Measurements from ENCODE around the gene DHDDS.
A peak's percentile ranks its signal among the peaks of the same experiment; 100 is the strongest.
"Not testable (repeated sequence)": the region's sequence is repeated elsewhere in the genome, so short reads cannot be mapped to it uniquely, and the experiment has no call there.

The DHDDS gene

DNA sequence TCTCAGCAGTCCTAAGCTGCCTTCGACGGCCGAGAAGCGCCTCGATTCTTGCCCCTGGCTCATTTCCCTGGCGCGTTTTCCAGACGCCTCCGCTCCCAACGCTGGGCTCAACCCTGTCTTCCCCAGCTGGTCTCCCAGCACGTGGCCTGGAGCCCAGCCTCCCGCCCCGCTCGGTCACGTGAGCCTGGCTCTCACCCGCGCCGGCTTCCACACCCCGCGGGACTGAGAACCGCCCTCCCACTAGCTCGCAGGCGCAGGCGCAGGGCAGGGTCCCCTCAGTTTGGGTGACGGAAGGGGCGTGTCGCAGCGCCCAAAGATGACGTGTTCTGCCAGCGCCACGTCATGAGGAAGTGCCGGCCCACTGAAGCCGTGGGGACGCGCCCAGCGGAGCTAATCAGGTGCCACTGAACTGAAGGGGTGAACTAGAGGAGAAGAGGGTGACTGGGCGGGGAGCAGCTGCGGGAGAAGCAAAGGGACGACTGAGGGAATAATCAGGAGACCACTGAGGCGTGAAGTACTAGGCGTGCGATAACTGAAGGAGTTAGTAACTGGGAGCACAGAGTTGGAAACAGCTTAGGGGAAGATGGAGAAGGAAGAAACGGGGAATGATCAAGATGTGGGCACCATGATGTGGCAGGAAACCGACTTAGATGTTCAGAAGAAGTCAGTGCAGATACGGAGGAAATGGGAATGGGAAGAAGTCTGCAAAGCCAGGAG, at the start of gene DHDDS:
Gene DHDDS, plus strand, starts transcription at position 343 of the 717 bp plus-strand sequence. CDS start 625 bp downstream, outside the sequence.
- peak; percentile 73 for DNase-seq

DNA sequence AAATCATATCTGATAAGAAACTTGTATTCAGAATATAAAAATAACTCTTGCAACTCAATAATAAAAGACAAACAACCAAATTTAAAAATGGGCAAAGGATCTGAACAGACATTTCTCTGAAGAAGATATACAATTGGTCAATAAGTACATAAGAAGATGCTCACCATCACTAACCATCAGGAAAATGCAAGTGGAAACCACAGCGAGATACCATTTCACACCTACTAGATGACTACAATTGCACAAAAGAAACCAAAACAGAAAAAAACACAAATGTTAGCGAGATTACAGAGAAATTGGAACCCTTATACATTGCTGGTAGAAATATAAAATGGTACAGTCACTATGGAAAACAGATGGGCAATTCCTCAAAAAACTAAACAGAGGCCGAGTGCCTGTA, 48.0 kb upstream of the DHDDS start:
- no peak for DNase-seq

DNA sequence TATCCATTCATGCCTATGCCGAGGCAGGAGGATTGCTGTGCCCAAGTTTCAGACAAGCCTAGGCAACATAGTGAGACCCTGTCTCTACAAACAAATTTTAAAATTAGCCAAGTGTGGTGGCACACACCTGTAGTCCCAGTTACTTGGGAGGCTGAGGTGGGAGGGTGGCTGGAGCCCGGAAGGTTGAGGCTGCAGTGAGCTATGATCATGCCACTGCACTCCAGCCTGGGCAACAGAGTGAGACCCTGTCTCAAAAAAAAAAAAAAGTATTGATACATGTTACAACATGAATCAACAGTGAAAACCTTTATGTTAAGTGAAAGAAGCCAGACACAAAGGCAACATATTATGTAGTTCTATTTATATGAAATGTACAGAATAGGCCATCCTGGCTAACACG, 47.1 kb upstream of the DHDDS start:
- DNase-seq: not testable (repeated sequence)

DNA sequence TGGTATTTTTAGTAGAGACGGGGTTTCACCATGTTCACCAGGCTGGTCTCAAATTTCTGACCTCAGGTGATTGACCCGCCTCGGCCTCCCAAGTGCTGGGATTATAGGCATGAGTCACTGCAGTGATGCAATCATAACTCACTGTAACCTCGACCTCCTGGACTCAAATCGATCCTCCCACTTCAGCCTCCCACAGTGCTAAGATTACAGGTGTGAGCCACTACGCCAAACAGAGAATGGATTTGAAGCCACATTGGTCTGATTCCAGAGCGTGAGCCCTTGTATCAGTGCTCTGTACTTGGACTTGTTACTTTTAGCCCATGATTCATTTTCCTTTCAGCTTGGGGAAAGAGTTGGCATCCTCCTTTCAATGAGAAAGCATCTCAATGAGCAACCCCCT, 44.7 kb upstream of the DHDDS start:
- no peak for DNase-seq

DNA sequence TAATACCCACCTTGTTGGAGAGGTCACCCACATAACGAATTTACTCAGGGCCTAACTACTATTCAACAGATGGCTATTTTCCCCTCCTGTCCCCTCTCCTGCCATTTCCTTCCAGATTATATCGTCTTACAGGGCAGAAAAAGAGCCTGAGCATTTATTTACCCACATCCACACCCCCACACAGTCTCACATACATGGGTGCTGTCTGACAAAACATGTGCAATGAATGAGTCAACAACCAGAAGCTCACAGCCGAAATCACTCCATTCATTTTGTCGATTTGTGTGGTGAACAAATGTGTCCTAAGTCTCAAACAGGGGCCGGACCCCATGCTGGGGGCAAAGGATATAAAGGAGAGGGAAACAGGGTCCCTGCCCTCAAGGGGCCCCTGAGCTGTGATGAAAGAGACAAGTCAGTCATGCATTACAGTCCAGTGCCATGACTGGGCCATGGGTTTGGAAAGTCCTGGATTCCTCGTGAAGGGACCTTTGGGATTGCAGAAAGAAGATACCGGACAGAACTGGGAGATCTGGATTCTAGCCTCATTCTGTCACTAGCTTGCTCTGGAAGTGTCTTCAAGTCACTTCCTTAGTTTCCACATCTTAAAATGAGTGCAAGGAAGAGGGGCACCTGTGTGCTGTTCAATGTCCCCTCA, 43.2 kb upstream of the DHDDS start:
- no peak for DNase-seq

DNA sequence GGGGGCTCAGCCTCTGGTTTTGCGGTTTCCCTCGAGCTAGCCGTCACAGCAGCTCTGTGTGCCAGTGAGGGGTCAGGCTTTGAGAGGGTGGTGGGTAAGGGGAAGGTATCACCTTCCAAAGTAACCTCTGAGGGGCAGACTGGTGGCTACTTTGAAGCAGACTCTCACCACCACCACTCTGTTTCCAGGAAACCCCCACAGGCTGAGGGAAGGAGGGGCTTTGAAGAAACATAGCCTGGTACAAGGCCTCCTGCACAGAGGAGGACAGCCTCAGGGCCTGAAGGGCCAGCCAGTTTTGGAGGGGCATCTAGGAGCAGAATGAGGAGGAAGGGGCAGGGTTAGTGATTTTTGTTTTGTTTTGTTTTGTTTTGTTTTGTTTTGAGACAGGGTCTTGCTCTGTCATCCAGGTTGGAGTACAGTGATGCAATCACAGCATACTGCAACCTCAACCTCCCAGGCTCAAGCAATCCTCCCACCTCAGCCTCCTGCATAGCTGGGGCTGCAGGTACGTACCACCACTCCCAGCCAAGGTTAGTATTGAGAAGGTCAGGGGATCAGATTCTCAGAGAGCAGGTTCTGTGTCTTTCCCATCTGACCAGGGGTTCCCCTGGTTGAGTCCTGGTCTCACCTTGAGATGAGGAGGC, 42.4 kb upstream of the DHDDS start:
- DNase-seq: no peak

GRCh38 chr1:26391450-26391849, 40.7 kb upstream of the DHDDS start:
- no peak for DNase-seq

- no peak for DNase-seq
Measured at GRCh38 chr1:26395754-26396153, 36.4 kb upstream of the DHDDS start.

GRCh38 chr1:26399034-26399433, 33.1 kb upstream of the DHDDS start:
- no peak for DNase-seq

- no peak for DNase-seq
Measured at GRCh38 chr1:26401891-26402290, 30.2 kb upstream of the DHDDS start.

GRCh38 chr1:26403656-26404055, 28.5 kb upstream of the DHDDS start:
- no peak for DNase-seq

GRCh38 chr1:26404641-26405040, 27.5 kb upstream of the DHDDS start:
- DNase-seq: no peak

DNA sequence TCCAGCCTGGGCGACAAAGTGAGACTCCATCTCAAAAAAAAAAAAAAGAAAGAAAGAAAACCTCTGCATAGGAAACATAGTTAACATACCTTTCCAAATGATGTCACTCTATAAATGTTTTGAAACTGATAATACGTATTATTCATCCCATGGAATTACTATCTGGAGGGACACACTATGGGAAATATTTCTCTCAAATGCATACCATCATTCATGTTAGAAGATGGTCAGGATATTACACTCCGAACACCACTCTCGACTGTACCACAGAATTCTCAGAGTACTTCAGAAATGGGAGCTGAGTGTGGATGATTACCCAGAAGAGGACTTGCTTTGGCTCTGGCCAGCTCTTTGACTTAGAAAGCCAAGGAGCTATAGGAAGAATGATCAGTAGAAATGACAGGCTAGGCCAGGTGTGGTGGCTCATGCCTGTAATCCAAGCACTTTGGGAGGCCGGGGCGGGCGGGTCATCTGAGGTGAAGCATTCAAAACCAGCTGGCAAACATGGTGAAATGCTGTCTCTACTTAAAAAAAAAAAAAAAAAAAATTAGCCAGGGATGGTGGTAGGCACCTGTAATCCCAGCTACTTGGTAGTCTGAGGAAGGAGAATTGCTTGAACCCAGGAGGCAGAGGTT, 26.7 kb upstream of the DHDDS start:
- DNase-seq: no peak

- no peak for DNase-seq
Measured at GRCh38 chr1:26408604-26409003, 23.5 kb upstream of the DHDDS start.

- DNase-seq: no peak
Measured at GRCh38 chr1:26409191-26409807, 22.8 kb upstream of the DHDDS start.

GRCh38 chr1:26410706-26411623, 21.2 kb upstream of the DHDDS start, which contains the start of gene LIN28A:
Gene LIN28A, plus strand, starts transcription at chr1:26410817. Its CDS starts 75 bp downstream, at chr1:26410892.
- no peak for DNase-seq

DNA sequence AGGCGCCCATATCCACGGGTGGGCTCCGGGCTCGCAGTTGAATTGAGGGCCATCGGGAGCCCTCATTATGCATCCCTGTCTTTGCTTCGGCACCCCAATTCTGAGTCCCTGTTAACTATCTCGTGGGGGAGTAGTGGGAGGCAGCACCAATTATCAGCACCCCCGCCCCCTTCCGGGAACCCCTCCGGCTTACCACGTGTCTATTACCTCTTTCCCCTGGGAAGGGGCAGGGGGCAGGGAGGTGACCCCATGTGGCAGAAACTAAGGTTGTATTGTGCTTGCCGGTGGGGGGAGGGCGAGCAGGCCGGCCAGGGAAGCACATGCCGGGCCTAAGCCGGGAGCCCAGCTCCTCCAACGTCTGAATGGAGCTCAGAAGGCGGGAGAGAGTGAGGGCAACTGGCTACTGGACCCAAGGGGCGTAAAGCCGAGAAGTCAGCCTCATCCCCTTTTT, 20.5 kb upstream of the DHDDS start:
- DNase-seq: no peak

DNA sequence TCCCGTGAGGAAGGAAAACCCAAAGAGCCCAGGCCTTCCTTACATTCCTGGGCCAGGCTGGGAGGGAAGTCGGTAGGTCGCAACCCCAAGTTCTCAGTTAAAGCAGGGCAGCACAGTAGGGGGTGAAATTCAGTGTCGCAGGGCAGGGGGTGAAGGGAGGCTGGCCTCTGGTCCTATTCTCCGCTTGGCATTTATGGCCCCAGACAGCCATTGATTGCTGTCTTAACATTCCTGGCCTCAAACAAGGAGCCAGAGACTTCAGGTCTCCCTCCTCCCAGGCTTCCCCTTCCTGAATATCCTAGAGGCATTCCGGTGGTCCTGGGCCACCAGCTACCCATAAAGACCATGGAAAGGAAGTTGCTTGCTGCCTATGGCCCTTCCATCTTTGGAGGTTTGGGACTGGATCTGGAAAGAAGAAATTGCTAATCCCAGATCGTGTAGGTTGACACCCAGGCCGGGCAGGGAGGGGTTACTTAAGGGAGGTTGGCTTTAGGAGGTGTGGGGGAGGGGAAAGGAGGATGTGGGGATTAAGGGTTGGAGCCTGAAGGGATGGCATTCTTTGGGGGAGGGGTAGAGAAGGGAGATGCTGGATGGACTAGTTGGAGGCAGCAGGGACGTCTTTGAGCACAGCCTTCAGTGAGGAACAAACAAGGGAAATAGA, 19.8 kb upstream of the DHDDS start:
- DNase-seq: no peak

DNA sequence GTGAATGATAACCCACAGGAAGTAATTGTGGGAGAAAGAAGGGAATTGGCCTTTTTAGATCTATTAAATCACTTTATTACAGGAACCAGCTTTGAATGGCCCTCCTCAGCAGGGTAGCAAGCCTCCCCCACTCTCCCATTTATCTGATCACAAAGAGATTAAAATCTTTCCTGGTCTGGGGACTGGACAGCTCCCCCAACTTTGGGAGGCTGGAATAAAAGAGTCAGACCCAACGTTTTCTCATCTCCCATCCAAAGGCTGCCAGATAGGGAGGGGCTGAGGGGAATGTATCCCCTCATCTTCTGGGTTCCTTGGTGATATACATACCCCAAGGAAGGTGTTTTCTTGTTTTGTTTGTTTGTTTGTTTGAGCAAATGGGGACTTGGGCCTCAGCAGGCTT, 19.1 kb upstream of the DHDDS start:
- no peak for DNase-seq

- no peak for DNase-seq
Measured at GRCh38 chr1:26417111-26417759, 14.9 kb upstream of the DHDDS start.

DNA sequence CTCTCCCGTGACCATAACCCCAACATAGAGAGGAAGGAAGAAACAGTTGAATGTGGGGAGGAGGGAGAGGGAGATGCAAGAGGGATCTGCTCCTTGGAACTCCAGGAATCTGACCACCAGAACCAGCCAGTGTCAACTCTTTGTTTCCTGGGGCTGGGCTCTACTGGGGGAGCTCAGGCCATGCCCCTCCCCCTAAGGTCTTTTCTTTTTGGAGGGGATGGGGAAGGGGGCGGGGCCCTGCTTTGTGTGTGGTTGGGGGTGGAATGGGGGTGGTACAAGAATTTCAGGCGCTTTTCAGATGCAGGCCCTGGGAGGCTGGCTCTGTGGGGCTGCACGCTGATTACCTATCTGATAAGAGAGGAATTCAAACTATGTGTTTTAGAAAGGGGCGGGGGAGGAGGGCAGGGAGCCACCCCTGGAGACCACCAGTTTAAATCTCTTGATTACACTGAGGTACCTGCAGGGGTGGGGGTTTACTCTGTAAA, 13.2 kb upstream of the DHDDS start:
- DNase-seq: no peak

All from cortex of kidney (tissue), 1 donor.